Measurements from ENCODE around the gene GON7.
"Not testable (repeated sequence)": the region's sequence is repeated elsewhere in the genome, so short reads cannot be mapped to it uniquely, and the experiment has no call there.

DNA sequence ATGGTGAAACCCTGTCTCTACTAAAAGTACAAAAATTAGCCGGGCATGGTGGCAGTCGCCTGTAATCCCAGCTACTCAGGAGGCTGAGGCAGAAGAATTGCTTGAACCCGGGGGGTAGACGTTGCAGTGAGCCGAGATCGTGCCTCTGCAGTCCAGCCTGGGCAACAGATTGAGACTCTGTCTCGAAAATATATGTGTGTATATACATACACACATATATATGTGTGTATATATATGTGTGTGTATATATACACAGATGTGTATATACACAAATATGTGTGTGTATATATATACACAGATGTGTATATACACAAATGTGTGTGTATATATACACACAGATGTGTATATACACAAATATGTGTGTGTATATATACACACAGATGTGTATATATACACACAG lies 48.5 kb downstream of the GON7 start:
- not testable (repeated sequence) for TF ChIP-seq POLR2A (IDR thresholded peaks at IDR 0.05)
- TF ChIP-seq, protein P1, sequence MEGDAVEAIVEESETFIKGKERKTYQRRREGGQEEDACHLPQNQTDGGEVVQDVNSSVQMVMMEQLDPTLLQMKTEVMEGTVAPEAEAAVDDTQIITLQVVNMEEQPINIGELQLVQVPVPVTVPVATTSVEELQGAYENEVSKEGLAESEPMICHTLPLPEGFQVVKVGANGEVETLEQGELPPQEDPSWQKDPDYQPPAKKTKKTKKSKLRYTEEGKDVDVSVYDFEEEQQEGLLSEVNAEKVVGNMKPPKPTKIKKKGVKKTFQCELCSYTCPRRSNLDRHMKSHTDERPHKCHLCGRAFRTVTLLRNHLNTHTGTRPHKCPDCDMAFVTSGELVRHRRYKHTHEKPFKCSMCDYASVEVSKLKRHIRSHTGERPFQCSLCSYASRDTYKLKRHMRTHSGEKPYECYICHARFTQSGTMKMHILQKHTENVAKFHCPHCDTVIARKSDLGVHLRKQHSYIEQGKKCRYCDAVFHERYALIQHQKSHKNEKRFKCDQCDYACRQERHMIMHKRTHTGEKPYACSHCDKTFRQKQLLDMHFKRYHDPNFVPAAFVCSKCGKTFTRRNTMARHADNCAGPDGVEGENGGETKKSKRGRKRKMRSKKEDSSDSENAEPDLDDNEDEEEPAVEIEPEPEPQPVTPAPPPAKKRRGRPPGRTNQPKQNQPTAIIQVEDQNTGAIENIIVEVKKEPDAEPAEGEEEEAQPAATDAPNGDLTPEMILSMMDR (IDR thresholded peaks at IDR 0.05) = not testable (repeated sequence)

Measured in vagina (tissue), 2 donors.